SIG-M5 treated with dmso at 0.1 percent for 504 hours (cell line): Measurements from ENCODE around the gene BRD4.

ENCODE experiments used
- DNase-seq: peaks from one replicate; lab custom pipeline; 2025; ENCODE audit not compliant: unreplicated experiment; lab: John Stamatoyannopoulos, UW

The BRD4 gene

GRCh38 chr19:15197275-15197941, 134.9 kb downstream of the BRD4 start:
- no peak for DNase-seq

- no peak for DNase-seq
Measured at GRCh38 chr19:15196360-15197005, 135.9 kb downstream of the BRD4 start.

GRCh38 chr19:15195371-15196334, 136.7 kb downstream of the BRD4 start:
- peak; percentile 56 for DNase-seq

- DNase-seq = no peak
Measured at GRCh38 chr19:15194938-15195337, 137.4 kb downstream of the BRD4 start.

GRCh38 chr19:15191982-15192381, 140.4 kb downstream of the BRD4 start:
- DNase-seq = no peak

GRCh38 chr19:15191514-15191913, 140.8 kb downstream of the BRD4 start:
- DNase-seq = no peak

- DNase-seq = no peak
Measured at GRCh38 chr19:15188851-15189250, 143.5 kb downstream of the BRD4 start.

- DNase-seq = no peak
Measured at GRCh38 chr19:15187026-15188007, 145.0 kb downstream of the BRD4 start.
